Bone marrow (tissue), 2 donors: ENCODE results near the gene AAGAB.
A peak's percentile ranks its signal among the peaks of the same experiment; 100 is the strongest.
"Not testable (repeated sequence)": the region's sequence is repeated elsewhere in the genome, so short reads cannot be mapped to it uniquely, and the experiment has no call there.

Source experiments
- DNase-seq, 2 donors: peaks; one replicate each; lab custom pipeline; 2025; lab: John Stamatoyannopoulos, UW

AAGAB gene

GRCh38 chr15:67254238-67255175 is at the start of gene AAGAB, which contains the start of gene IQCH:
Gene AAGAB (minus strand): TSS chr15:67254661. CDS start chr15:67254631, 30 bp downstream.
Gene IQCH (plus strand): TSS chr15:67254786. CDS start chr15:67254897, 111 bp downstream.
- peak; percentile 91 to 96 for DNase-seq

GRCh38 chr15:67303490-67304363 is 49.3 kb upstream of the AAGAB start:
- DNase-seq: peak in 1 of 2 donors; percentile 19

GRCh38 chr15:67300266-67301025 is 46.0 kb upstream of the AAGAB start:
- DNase-seq: no peak

GRCh38 chr15:67296684-67297083 is 42.2 kb upstream of the AAGAB start:
- DNase-seq: no peak

- DNase-seq: no peak
These were observed 41.7 kb upstream of the AAGAB start for GRCh38 chr15:67296188-67296587.

GRCh38 chr15:67290319-67290718 is 35.9 kb upstream of the AAGAB start:
- no peak for DNase-seq

GRCh38 chr15:67286400-67286799 is 31.9 kb upstream of the AAGAB start:
- DNase-seq: not testable (repeated sequence)

- DNase-seq: not testable (repeated sequence)
These were observed 31.2 kb upstream of the AAGAB start for GRCh38 chr15:67285625-67286024.

- DNase-seq: no peak
These were observed 27.3 kb upstream of the AAGAB start for GRCh38 chr15:67281714-67282113.

GRCh38 chr15:67280217-67280616 is 25.8 kb upstream of the AAGAB start:
- no peak for DNase-seq

GRCh38 chr15:67276666-67277065 is 22.2 kb upstream of the AAGAB start:
- DNase-seq: no peak

GRCh38 chr15:67274236-67274635 is 19.8 kb upstream of the AAGAB start:
- no peak for DNase-seq

- DNase-seq: no peak
These were observed 13.8 kb upstream of the AAGAB start for GRCh38 chr15:67267951-67268941.

GRCh38 chr15:67267440-67267839 is 13.0 kb upstream of the AAGAB start:
- no peak for DNase-seq

GRCh38 chr15:67266870-67267269 is 12.4 kb upstream of the AAGAB start:
- DNase-seq: no peak

GRCh38 chr15:67259806-67260205 is 5.3 kb upstream of the AAGAB start:
- DNase-seq: no peak

GRCh38 chr15:67259379-67259778 is 4.9 kb upstream of the AAGAB start:
- DNase-seq: no peak

- not testable (repeated sequence) for DNase-seq
These were observed 4.0 kb upstream of the AAGAB start for GRCh38 chr15:67258412-67258811.

GRCh38 chr15:67256051-67256450 is 1.6 kb upstream of the AAGAB start:
- DNase-seq: no peak

- DNase-seq: peak in 1 of 2 donors; percentile 21
These were observed 768 bp downstream of the AAGAB start for GRCh38 chr15:67253549-67254237.
